Activated B cell treated with CpG ODN at 0.5 μM for 24 hours (primary cell): ENCODE data around the gene COL4A6. TPM values are rescaled to one million over a fixed set of nuclear protein-coding genes. Genes with fewer than 3 reads are reported as not detected.

ENCODE experiments used
- ATAC-seq: fragments of 200-7000 bp; cut with Tn5 transposase; one replicate; pipeline ENCODE4 v1.10.0; 2021; ENCODE audit warnings: low read depth, mild to moderate bottlenecking, moderate library complexity
- CTCF ChIA-PET: fragments of 350-600 bp; sonication (Branson Sonifier 250); formaldehyde crosslinking; loops from one replicate; lab custom pipeline; 2021; ENCODE audit warnings: antibody characterized with exemption; lab: Charles Lee
- POLR2A ChIA-PET: fragments of 350-600 bp; sonication (Branson Sonifier 250); formaldehyde crosslinking; loops from one replicate; lab custom pipeline; 2021; ENCODE audit warnings: antibody characterized with exemption; lab: Charles Lee
- DNase-seq: peaks from one replicate; pipeline ENCODE4 v3.0.0; 2022
- H3K27ac Mint-ChIP-seq: one replicate; pipeline ENCODE4 v1.8.0; 2020; ENCODE audit warnings: mixed read lengths
- H3K27me3 Mint-ChIP-seq: one replicate; pipeline ENCODE4 v1.8.0; 2021; ENCODE audit warnings: mixed read lengths
- H3K36me3 Mint-ChIP-seq: one replicate; pipeline ENCODE4 v1.8.0; 2021; ENCODE audit warnings: low read depth, mixed read lengths
- H3K4me1 Mint-ChIP-seq: one replicate; pipeline ENCODE4 v1.8.0; 2021; ENCODE audit warnings: mixed read lengths
- H3K4me3 Mint-ChIP-seq: one replicate; pipeline ENCODE4 v1.8.0; 2020; ENCODE audit warnings: mild to moderate bottlenecking, mixed read lengths
- H3K9me3 Mint-ChIP-seq: one replicate; pipeline ENCODE4 v1.8.0; 2020; ENCODE audit warnings: mixed read lengths
- CTCF ChIP-seq: fragments of 200-600 bp; IDR thresholded peaks from one replicate; pipeline ENCODE4 v1.8.0; 2022; ENCODE audit warnings: antibody characterized with exemption, mild to moderate bottlenecking
- intact Hi-C: fragments of 100-400 bp; cut with micrococcal nuclease; formaldehyde crosslinking; loops from one replicate; pipeline ENCODE4 v1.15.1; 2024
- total RNA-seq: library from RNA; stranded (reverse); gene quantifications from 2 replicates; pipeline ENCODE4 v1.2.3, GENCODE V29; 2022

Gene COL4A6
- total RNA-seq, 1 donor from 2014 or later = not detected

- DNase-seq = no peak
- TF ChIP-seq CTCF = no peak
- ChIA-PET POLR2A (no interaction called here), CTCF (interaction anchor here (0.9 to 2.0 kb wide), 2 partner anchors 8 to 20 kb away, joined by 3 to 8 read pairs; no protein-coding TSS in a partner anchor)
- no peaks in the 10 kb centered on the region for H3K36me3 Mint-ChIP-seq
- H3K4me1 Mint-ChIP-seq = peaks cover 3% of the 10 kb centered on the region
- H3K27ac Mint-ChIP-seq = no peak overlapping the region
- H3K9me3 Mint-ChIP-seq = no peaks in the 10 kb centered on the region
- intact Hi-C loops = no loop called here
- no peak for ATAC-seq
- peaks cover 6% of the 10 kb centered on the region for H3K27me3 Mint-ChIP-seq
- H3K4me3 Mint-ChIP-seq = no peak overlapping the region
These were observed 213.2 kb downstream of the COL4A6 start for GRCh38 chrX:108224727-108225621.

GRCh38 chrX:108224218-108224617, 214.0 kb downstream of the COL4A6 start:
- ChIA-PET POLR2A (no interaction called here), CTCF (interaction anchor here (0.9 to 2.0 kb wide), 2 partner anchors 8 to 21 kb away, joined by 3 to 8 read pairs; no protein-coding TSS in a partner anchor)
- Mint-ChIP-seq H3K4me3 (no peak overlapping the region), H3K36me3 (no peaks in the 10 kb centered on the region), H3K4me1 (peaks cover 3% of the 10 kb centered on the region), H3K27ac (no peak overlapping the region), H3K9me3 (no peaks in the 10 kb centered on the region), H3K27me3 (peaks cover 6% of the 10 kb centered on the region)
- intact Hi-C loops = no loop called here
- TF ChIP-seq CTCF = no peak
- ATAC-seq (no peak), DNase-seq (no peak)

- DNase-seq (no peak), ATAC-seq (no peak)
- H3K9me3 Mint-ChIP-seq = no peaks in the 10 kb centered on the region
- no peak overlapping the region for H3K27ac Mint-ChIP-seq
- H3K4me1 Mint-ChIP-seq = peaks cover 3% of the 10 kb centered on the region
- peaks cover 6% of the 10 kb centered on the region for H3K27me3 Mint-ChIP-seq
- H3K36me3 Mint-ChIP-seq = no peaks in the 10 kb centered on the region
- ChIA-PET POLR2A (no interaction called here), CTCF (interaction anchor here (2.0 kb wide), 1 partner anchor 7 kb away, joined by 8 read pairs; no protein-coding TSS in a partner anchor)
- intact Hi-C loops = no loop called here
- TF ChIP-seq CTCF = no peak
- no peak overlapping the region for H3K4me3 Mint-ChIP-seq
These were observed 214.6 kb downstream of the COL4A6 start for GRCh38 chrX:108223585-108223984.

GRCh38 chrX:108221301-108221864, 216.8 kb downstream of the COL4A6 start:
- ATAC-seq (no peak), DNase-seq (no peak)
- ChIA-PET POLR2A (no interaction called here), CTCF (no interaction called here)
- H3K4me3 Mint-ChIP-seq = no peak overlapping the region
- H3K27ac Mint-ChIP-seq = no peak overlapping the region
- intact Hi-C loops = no loop called here
- peaks cover 4% of the 10 kb centered on the region for H3K27me3 Mint-ChIP-seq
- TF ChIP-seq CTCF = no peak
- H3K9me3 Mint-ChIP-seq = no peaks in the 10 kb centered on the region
- H3K4me1 Mint-ChIP-seq = peaks cover 3% of the 10 kb centered on the region
- no peaks in the 10 kb centered on the region for H3K36me3 Mint-ChIP-seq

- no peaks in the 10 kb centered on the region for H3K36me3 Mint-ChIP-seq
- ATAC-seq = no peak
- H3K27me3 Mint-ChIP-seq = peaks cover 3% of the 10 kb centered on the region
- POLR2A ChIA-PET = no interaction called here
- no peak overlapping the region for H3K4me3 Mint-ChIP-seq
- CTCF ChIA-PET = no interaction called here
- TF ChIP-seq CTCF = no peak
- H3K27ac Mint-ChIP-seq = no peak overlapping the region
- no peak for DNase-seq
- H3K9me3 Mint-ChIP-seq = no peaks in the 10 kb centered on the region
- intact Hi-C loops = no loop called here
- H3K4me1 Mint-ChIP-seq = peaks cover 3% of the 10 kb centered on the region
These were observed 218.1 kb downstream of the COL4A6 start for GRCh38 chrX:108219949-108220601.
